CD4-positive, alpha-beta T cell treated with Interleukin-4 for 1 hour (primary cell): ENCODE measurements around the gene RELA.
"Not testable (repeated sequence)": the region's sequence is repeated elsewhere in the genome, so short reads cannot be mapped to it uniquely, and the experiment has no call there.

ENCODE experiments used
- DNase-seq, 2 donors: peaks; one replicate each; pipeline ENCODE4 v3.0.0-alpha.2; 2020 to 2022

RELA gene

GRCh38 chr11:65646958-65647701 lies 15.6 kb downstream of the RELA start:
- DNase-seq, result no peak

GRCh38 chr11:65646288-65646957 lies 16.3 kb downstream of the RELA start:
- DNase-seq, result no peak

GRCh38 chr11:65645710-65646109 lies 17.0 kb downstream of the RELA start:
- no peak for DNase-seq

- DNase-seq, result no peak
These were observed 17.9 kb downstream of the RELA start for GRCh38 chr11:65644837-65645236.

- DNase-seq, result no peak
These were observed 18.7 kb downstream of the RELA start for GRCh38 chr11:65643971-65644370.

- no peak for DNase-seq
These were observed 20.6 kb downstream of the RELA start for GRCh38 chr11:65642014-65642671.

- DNase-seq, result no peak
These were observed 21.3 kb downstream of the RELA start for GRCh38 chr11:65641297-65642013.

- peak; percentile 53 to 79 for DNase-seq
These were observed 22.0 kb downstream of the RELA start for GRCh38 chr11:65640483-65641296.

- peak; percentile 88 to 95 for DNase-seq
These were observed 22.9 kb downstream of the RELA start for GRCh38 chr11:65639623-65640482.

GRCh38 chr11:65639228-65639597 lies 23.5 kb downstream of the RELA start:
- DNase-seq, result not testable (repeated sequence)

- peak; percentile 71 to 75 for DNase-seq
These were observed 24.8 kb downstream of the RELA start, which contains the start of gene SIPA1 for GRCh38 chr11:65637794-65638419. TSS of gene SIPA1 (plus strand) at chr11:65638101. CDS start at chr11:65640922, 2,821 bp downstream.

- DNase-seq, result no peak
These were observed 25.6 kb downstream of the RELA start for GRCh38 chr11:65637032-65637557.

GRCh38 chr11:65636108-65637031 lies 26.3 kb downstream of the RELA start:
- DNase-seq, result no peak

- DNase-seq, result no peak
These were observed 27.6 kb downstream of the RELA start for GRCh38 chr11:65634905-65635731.

GRCh38 chr11:65634440-65634839 lies 28.3 kb downstream of the RELA start:
- DNase-seq, result no peak

- DNase-seq, result no peak
These were observed 28.6 kb downstream of the RELA start for GRCh38 chr11:65634109-65634436.

GRCh38 chr11:65633390-65634108 lies 29.2 kb downstream of the RELA start:
- DNase-seq, result no peak

- DNase-seq, result no peak
These were observed 32.5 kb downstream of the RELA start for GRCh38 chr11:65630215-65630614.
